ENCODE data around the gene TUSC2. TPM values are rescaled to one million over a fixed set of nuclear protein-coding genes. Genes with fewer than 3 reads are reported as not detected.

Gene TUSC2
- total RNA-seq, 1 experiment from 2014 or later, result 38.3 TPM

GRCh38 chr3:50374363-50375257 is 46.6 kb upstream of the TUSC2 start:
- TF ChIP-seq CTCF (IDR thresholded peaks at IDR 0.05; ENCODE audit: insufficient read depth in 1 of 2, low read depth in 1 of 2, low read length in 1 of 2, severe bottlenecking in 1 of 2, unreplicated experiment in 1 of 2), result no peak
- H3K27me3 ChIP-seq (replicated peaks; ENCODE audit: control insufficient read depth, insufficient read depth, low read length), result no peaks in the 10 kb centered on the region
- intact Hi-C loops (cut with micrococcal nuclease; ENCODE audit: unreplicated experiment), result no loop called here
- Mint-ChIP-seq H3K27ac (ENCODE audit: unreplicated experiment) (no peak overlapping the region), H3K4me1 (ENCODE audit: low read depth, unreplicated experiment) (no peaks in the 10 kb centered on the region), H3K9me3 (ENCODE audit: unreplicated experiment) (no peaks in the 10 kb centered on the region), H3K36me3 (ENCODE audit: insufficient read depth, unreplicated experiment) (no peaks in the 10 kb centered on the region), H3K27me3 (ENCODE audit: insufficient read depth, unreplicated experiment) (peaks cover 9% of the 10 kb centered on the region), H3K4me3 (ENCODE audit: unreplicated experiment) (no peak overlapping the region)
- no peaks in the 10 kb centered on the region for H3K9me3 ChIP-seq
- no peaks in the 10 kb centered on the region for H3K36me3 ChIP-seq (ENCODE audit: control insufficient read depth, insufficient read depth, low read length)
- no TSS peak for BruUV-seq (replicated peaks)
- no peaks in the 10 kb centered on the region for H3K4me1 ChIP-seq
- no peak for DNase-seq
- ChIA-PET POLR2A (no interaction called here), CTCF (interaction anchor here (0.6 kb wide), 2 partner anchors 16 to 952 kb away, joined by 3 to 4 read pairs; no protein-coding TSS in a partner anchor)
- H3K4me3 ChIP-seq (ENCODE audit: low read depth, low read length), result no peak overlapping the region

- peaks cover 13% of the 10 kb centered on the region for H3K27me3 Mint-ChIP-seq (ENCODE audit: insufficient read depth, unreplicated experiment)
- H3K4me3 Mint-ChIP-seq (ENCODE audit: unreplicated experiment), result no peak overlapping the region
- ChIA-PET POLR2A (no interaction called here), CTCF (interaction anchor here (0.6 kb wide), 1 partner anchor 953 kb away, joined by 4 read pairs; no protein-coding TSS in a partner anchor)
- no peak for TF ChIP-seq CTCF (IDR thresholded peaks at IDR 0.05; ENCODE audit: insufficient read depth in 1 of 2, low read depth in 1 of 2, low read length in 1 of 2, severe bottlenecking in 1 of 2, unreplicated experiment in 1 of 2)
- H3K4me1 Mint-ChIP-seq (ENCODE audit: low read depth, unreplicated experiment), result no peaks in the 10 kb centered on the region
- H3K9me3 Mint-ChIP-seq (ENCODE audit: unreplicated experiment), result no peaks in the 10 kb centered on the region
- intact Hi-C loops (cut with micrococcal nuclease; ENCODE audit: unreplicated experiment), result no loop called here
- no peaks in the 10 kb centered on the region for H3K4me1 ChIP-seq
- no peaks in the 10 kb centered on the region for H3K36me3 Mint-ChIP-seq (ENCODE audit: insufficient read depth, unreplicated experiment)
- H3K27ac Mint-ChIP-seq (ENCODE audit: unreplicated experiment), result no peak overlapping the region
- H3K4me3 ChIP-seq (ENCODE audit: low read depth, low read length), result no peak overlapping the region
- no peak for DNase-seq
- BruUV-seq (replicated peaks), result no TSS peak
- H3K9me3 ChIP-seq, result no peaks in the 10 kb centered on the region
- H3K36me3 ChIP-seq (ENCODE audit: control insufficient read depth, insufficient read depth, low read length), result no peaks in the 10 kb centered on the region
- H3K27me3 ChIP-seq (replicated peaks; ENCODE audit: control insufficient read depth, insufficient read depth, low read length), result no peaks in the 10 kb centered on the region
Measured at GRCh38 chr3:50373146-50374051, 45.4 kb upstream of the TUSC2 start.

- H3K27ac Mint-ChIP-seq (ENCODE audit: unreplicated experiment), result no peak overlapping the region
- Histone ChIP-seq H3K4me1 (no peaks in the 10 kb centered on the region), H3K27me3 (replicated peaks; ENCODE audit: control insufficient read depth, insufficient read depth, low read length) (no peaks in the 10 kb centered on the region), H3K9me3 (no peaks in the 10 kb centered on the region), H3K36me3 (ENCODE audit: control insufficient read depth, insufficient read depth, low read length) (no peaks in the 10 kb centered on the region), H3K4me3 (ENCODE audit: low read depth, low read length) (no peak overlapping the region)
- ChIA-PET POLR2A (no interaction called here), CTCF (no interaction called here)
- no peak for TF ChIP-seq CTCF (IDR thresholded peaks at IDR 0.05; ENCODE audit: insufficient read depth in 1 of 2, low read depth in 1 of 2, low read length in 1 of 2, severe bottlenecking in 1 of 2, unreplicated experiment in 1 of 2)
- no peak overlapping the region for H3K4me3 Mint-ChIP-seq (ENCODE audit: unreplicated experiment)
- intact Hi-C loops (cut with micrococcal nuclease; ENCODE audit: unreplicated experiment), result no loop called here
- peaks cover 13% of the 10 kb centered on the region for H3K27me3 Mint-ChIP-seq (ENCODE audit: insufficient read depth, unreplicated experiment)
- no TSS peak for BruUV-seq (replicated peaks)
- H3K4me1 Mint-ChIP-seq (ENCODE audit: low read depth, unreplicated experiment), result no peaks in the 10 kb centered on the region
- H3K9me3 Mint-ChIP-seq (ENCODE audit: unreplicated experiment), result no peaks in the 10 kb centered on the region
- H3K36me3 Mint-ChIP-seq (ENCODE audit: insufficient read depth, unreplicated experiment), result no peaks in the 10 kb centered on the region
- DNase-seq, result no peak
Measured at GRCh38 chr3:50372349-50372748, 44.3 kb upstream of the TUSC2 start.
